Activated CD4-positive, alpha-beta T cell treated with anti-CD3 and anti-CD28 coated beads, Interleukin-2, amount 10 ng/mL, durations not matched to agents 24 days and 14 days (primary cell): ENCODE measurements around the gene ARF1. TPM values are rescaled to one million over a fixed set of nuclear protein-coding genes. Genes with fewer than 3 reads are reported as not detected.
"Not testable (repeated sequence)": the region's sequence is repeated elsewhere in the genome, so short reads cannot be mapped to it uniquely, and the experiment has no call there.

Experiments used
- DNase-seq: peaks from one replicate; pipeline ENCODE4 v3.0.0; 2022
- H3K27ac Mint-ChIP-seq: one replicate; pipeline ENCODE4 v1.8.0; 2022; ENCODE audit warnings: mild to moderate bottlenecking, mixed read lengths
- H3K27me3 Mint-ChIP-seq: one replicate; pipeline ENCODE4 v1.8.0; 2022; ENCODE audit warnings: mixed read lengths
- H3K36me3 Mint-ChIP-seq: one replicate; pipeline ENCODE4 v1.8.0; 2022; ENCODE audit warnings: low read depth, mild to moderate bottlenecking, mixed read lengths
- H3K4me1 Mint-ChIP-seq: one replicate; pipeline ENCODE4 v1.8.0; 2021; ENCODE audit warnings: mixed read lengths
- H3K4me3 Mint-ChIP-seq: one replicate; pipeline ENCODE4 v1.8.0; 2022; ENCODE audit warnings: mild to moderate bottlenecking, moderate library complexity, mixed read lengths
- H3K9me3 Mint-ChIP-seq: one replicate; pipeline ENCODE4 v1.8.0; 2021; ENCODE audit warnings: mixed read lengths
- intact Hi-C: fragments of 100-400 bp; cut with micrococcal nuclease; formaldehyde crosslinking; loops from one replicate; pipeline ENCODE4 v1.15.1; 2023
- total RNA-seq: library from RNA; stranded (reverse); gene quantifications from 2 replicates; pipeline ENCODE4 v1.2.3, GENCODE V29; 2022

ARF1 gene
- total RNA-seq, 1 donor from 2014 or later: 395 TPM

- Mint-ChIP-seq H3K4me3 (peak overlapping the region; percentile 95), H3K27me3 (peaks cover 2% of the 10 kb centered on the region), H3K36me3 (peaks cover 16% of the 10 kb centered on the region), H3K9me3 (no peaks in the 10 kb centered on the region), H3K4me1 (peaks cover 20% of the 10 kb centered on the region), H3K27ac (peak overlapping the region; percentile 88)
- no peak for DNase-seq
- intact Hi-C loops: loop anchor here (1.0 to 10.0 kb wide), 7 partner anchors 28 to 345 kb away; partner anchors contain the start of genes ARF1, GUK1 and TRIM11
Observed at GRCh38 chr1:228109962-228110488, 27.5 kb downstream of the ARF1 start.

- no peak overlapping the region for H3K27ac Mint-ChIP-seq
- peaks cover 2% of the 10 kb centered on the region for H3K27me3 Mint-ChIP-seq
- peaks cover 20% of the 10 kb centered on the region for H3K4me1 Mint-ChIP-seq
- no peaks in the 10 kb centered on the region for H3K9me3 Mint-ChIP-seq
- peaks cover 15% of the 10 kb centered on the region for H3K36me3 Mint-ChIP-seq
- no peak overlapping the region for H3K4me3 Mint-ChIP-seq
- intact Hi-C loops: loop anchor here (2.0 kb wide), 1 partner anchor 166 kb away; no protein-coding TSS in a partner anchor
- DNase-seq: no peak
Observed at GRCh38 chr1:228110556-228110955, 28.0 kb downstream of the ARF1 start.

- H3K27ac Mint-ChIP-seq, H3K27me3 Mint-ChIP-seq, DNase-seq, H3K4me3 Mint-ChIP-seq, H3K9me3 Mint-ChIP-seq: not testable (repeated sequence)
- Mint-ChIP-seq H3K36me3 (peaks cover 14% of the 10 kb centered on the region), H3K4me1 (peaks cover 20% of the 10 kb centered on the region)
- intact Hi-C loops: loop anchor here (2.0 kb wide), 1 partner anchor 165 kb away; no protein-coding TSS in a partner anchor
Observed at GRCh38 chr1:228111315-228111714, 28.8 kb downstream of the ARF1 start.

- DNase-seq: no peak
- H3K4me3 Mint-ChIP-seq: no peak overlapping the region
- H3K36me3 Mint-ChIP-seq: peaks cover 8% of the 10 kb centered on the region
- peaks cover 20% of the 10 kb centered on the region for H3K4me1 Mint-ChIP-seq
- H3K9me3 Mint-ChIP-seq: no peaks in the 10 kb centered on the region
- intact Hi-C loops: no loop called here
- H3K27me3 Mint-ChIP-seq: peaks cover 2% of the 10 kb centered on the region
- no peak overlapping the region for H3K27ac Mint-ChIP-seq
Observed at GRCh38 chr1:228112167-228112566, 29.7 kb downstream of the ARF1 start.

GRCh38 chr1:228112617-228113016, 30.1 kb downstream of the ARF1 start:
- Mint-ChIP-seq H3K27me3 (peaks cover 2% of the 10 kb centered on the region), H3K9me3 (peaks cover 2% of the 10 kb centered on the region), H3K4me3 (no peak overlapping the region), H3K36me3 (peaks cover 6% of the 10 kb centered on the region), H3K4me1 (peaks cover 20% of the 10 kb centered on the region), H3K27ac (no peak overlapping the region)
- DNase-seq: no peak
- intact Hi-C loops: no loop called here

- Mint-ChIP-seq H3K9me3 (peaks cover 8% of the 10 kb centered on the region), H3K27me3 (no peaks in the 10 kb centered on the region), H3K36me3 (peaks cover 3% of the 10 kb centered on the region), H3K27ac (no peak overlapping the region), H3K4me1 (peaks cover 5% of the 10 kb centered on the region), H3K4me3 (no peak overlapping the region)
- intact Hi-C loops: no loop called here
- no peak for DNase-seq
Observed at GRCh38 chr1:228114827-228115226, 32.3 kb downstream of the ARF1 start.

GRCh38 chr1:228117335-228117734, 34.8 kb downstream of the ARF1 start:
- no peaks in the 10 kb centered on the region for H3K27me3 Mint-ChIP-seq
- H3K4me1 Mint-ChIP-seq: peaks cover 2% of the 10 kb centered on the region
- peaks cover 3% of the 10 kb centered on the region for H3K36me3 Mint-ChIP-seq
- DNase-seq: no peak
- intact Hi-C loops: no loop called here
- peaks cover 8% of the 10 kb centered on the region for H3K9me3 Mint-ChIP-seq
- H3K27ac Mint-ChIP-seq: no peak overlapping the region
- H3K4me3 Mint-ChIP-seq: no peak overlapping the region

GRCh38 chr1:228118040-228118439, 35.5 kb downstream of the ARF1 start:
- Mint-ChIP-seq H3K4me1 (peaks cover 2% of the 10 kb centered on the region), H3K4me3 (no peak overlapping the region), H3K9me3 (peaks cover 8% of the 10 kb centered on the region), H3K27me3 (peaks cover 4% of the 10 kb centered on the region), H3K27ac (no peak overlapping the region), H3K36me3 (peaks cover 3% of the 10 kb centered on the region)
- intact Hi-C loops: no loop called here
- no peak for DNase-seq

- intact Hi-C loops: no loop called here
Observed at GRCh38 chr1:228120351-228120750, 37.8 kb downstream of the ARF1 start.

GRCh38 chr1:228120857-228121489, 38.5 kb downstream of the ARF1 start:
- Mint-ChIP-seq H3K4me3 (no peak overlapping the region), H3K4me1 (peaks cover 5% of the 10 kb centered on the region), H3K9me3 (peaks cover 8% of the 10 kb centered on the region), H3K36me3 (peaks cover 3% of the 10 kb centered on the region), H3K27ac (no peak overlapping the region), H3K27me3 (peaks cover 4% of the 10 kb centered on the region)
- intact Hi-C loops: no loop called here
- no peak for DNase-seq

More at GRCh38 chr1:228120351-228120750, 37.8 kb downstream of the ARF1 start:
- peaks cover 3% of the 10 kb centered on the region for H3K36me3 Mint-ChIP-seq
- no peak for DNase-seq
- H3K4me3 Mint-ChIP-seq: no peak overlapping the region
- H3K27me3 Mint-ChIP-seq: peaks cover 4% of the 10 kb centered on the region
- H3K27ac Mint-ChIP-seq: no peak overlapping the region
- H3K9me3 Mint-ChIP-seq: peaks cover 8% of the 10 kb centered on the region
- peaks cover 3% of the 10 kb centered on the region for H3K4me1 Mint-ChIP-seq

- Mint-ChIP-seq H3K36me3 (peaks cover 2% of the 10 kb centered on the region), H3K27ac (no peak overlapping the region), H3K4me1 (peaks cover 5% of the 10 kb centered on the region), H3K9me3 (peaks cover 5% of the 10 kb centered on the region), H3K4me3 (no peak overlapping the region), H3K27me3 (peaks cover 8% of the 10 kb centered on the region)
- intact Hi-C loops: no loop called here
- no peak for DNase-seq
Observed at GRCh38 chr1:228122921-228123441, 40.5 kb downstream of the ARF1 start.

GRCh38 chr1:228123505-228123904, 41.0 kb downstream of the ARF1 start:
- intact Hi-C loops: no loop called here

GRCh38 chr1:228125185-228125584, 42.7 kb downstream of the ARF1 start:
- DNase-seq: no peak
- intact Hi-C loops: no loop called here
- H3K27ac Mint-ChIP-seq: no peak overlapping the region
- H3K4me3 Mint-ChIP-seq: no peak overlapping the region
- no peaks in the 10 kb centered on the region for H3K9me3 Mint-ChIP-seq
- H3K27me3 Mint-ChIP-seq: peaks cover 11% of the 10 kb centered on the region
- H3K4me1 Mint-ChIP-seq: peaks cover 5% of the 10 kb centered on the region
- H3K36me3 Mint-ChIP-seq: peaks cover 2% of the 10 kb centered on the region

More at GRCh38 chr1:228123505-228123904, 41.0 kb downstream of the ARF1 start:
- peaks cover 11% of the 10 kb centered on the region for H3K27me3 Mint-ChIP-seq
- peaks cover 5% of the 10 kb centered on the region for H3K4me1 Mint-ChIP-seq
- no peak for DNase-seq
- peaks cover 5% of the 10 kb centered on the region for H3K9me3 Mint-ChIP-seq
- no peak overlapping the region for H3K27ac Mint-ChIP-seq
- no peak overlapping the region for H3K4me3 Mint-ChIP-seq
- H3K36me3 Mint-ChIP-seq: peaks cover 2% of the 10 kb centered on the region

- no peak for DNase-seq
- intact Hi-C loops: loop anchor here (1.0 to 2.0 kb wide), 4 partner anchors 8 to 383 kb away; no protein-coding TSS in a partner anchor
Observed at GRCh38 chr1:228131766-228132165, 49.3 kb downstream of the ARF1 start.

More at GRCh38 chr1:228131766-228132165, 49.3 kb downstream of the ARF1 start:
- no peaks in the 10 kb centered on the region for H3K9me3 Mint-ChIP-seq
- H3K4me3 Mint-ChIP-seq: no peak overlapping the region
- peaks cover 40% of the 10 kb centered on the region for H3K27me3 Mint-ChIP-seq
- no peak overlapping the region for H3K27ac Mint-ChIP-seq
- peaks cover 8% of the 10 kb centered on the region for H3K4me1 Mint-ChIP-seq
- H3K36me3 Mint-ChIP-seq: peaks cover 2% of the 10 kb centered on the region
